Measurements from ENCODE around the gene STK32B.
"Not testable (repeated sequence)": the region's sequence is repeated elsewhere in the genome, so short reads cannot be mapped to it uniquely, and the experiment has no call there.

Gene STK32B

GRCh38 chr4:5052726-5053425, 1.6 kb downstream of the STK32B start:
- H3K27ac ChIP-seq = no peak overlapping the region
- TF ChIP-seq, protein P1, sequence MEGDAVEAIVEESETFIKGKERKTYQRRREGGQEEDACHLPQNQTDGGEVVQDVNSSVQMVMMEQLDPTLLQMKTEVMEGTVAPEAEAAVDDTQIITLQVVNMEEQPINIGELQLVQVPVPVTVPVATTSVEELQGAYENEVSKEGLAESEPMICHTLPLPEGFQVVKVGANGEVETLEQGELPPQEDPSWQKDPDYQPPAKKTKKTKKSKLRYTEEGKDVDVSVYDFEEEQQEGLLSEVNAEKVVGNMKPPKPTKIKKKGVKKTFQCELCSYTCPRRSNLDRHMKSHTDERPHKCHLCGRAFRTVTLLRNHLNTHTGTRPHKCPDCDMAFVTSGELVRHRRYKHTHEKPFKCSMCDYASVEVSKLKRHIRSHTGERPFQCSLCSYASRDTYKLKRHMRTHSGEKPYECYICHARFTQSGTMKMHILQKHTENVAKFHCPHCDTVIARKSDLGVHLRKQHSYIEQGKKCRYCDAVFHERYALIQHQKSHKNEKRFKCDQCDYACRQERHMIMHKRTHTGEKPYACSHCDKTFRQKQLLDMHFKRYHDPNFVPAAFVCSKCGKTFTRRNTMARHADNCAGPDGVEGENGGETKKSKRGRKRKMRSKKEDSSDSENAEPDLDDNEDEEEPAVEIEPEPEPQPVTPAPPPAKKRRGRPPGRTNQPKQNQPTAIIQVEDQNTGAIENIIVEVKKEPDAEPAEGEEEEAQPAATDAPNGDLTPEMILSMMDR (IDR thresholded peaks at IDR 0.05) = no peak
- no peaks in the 10 kb centered on the region for H3K36me3 ChIP-seq
- no peaks in the 10 kb centered on the region for H3K9me3 ChIP-seq
- H3K4me1 ChIP-seq (ENCODE audit: control insufficient read depth in 1 of 2, insufficient read depth in 1 of 2, low read depth in 1 of 2, low read length in 1 of 2) = peaks cover 16 to 19% of the 10 kb centered on the region in 2 experiments
- H3K4me3 ChIP-seq (ENCODE audit: low read depth in 1 of 2, low read length in 1 of 2) = no peak overlapping the region
- peaks cover 48% of the 10 kb centered on the region for H3K27me3 ChIP-seq

DNA sequence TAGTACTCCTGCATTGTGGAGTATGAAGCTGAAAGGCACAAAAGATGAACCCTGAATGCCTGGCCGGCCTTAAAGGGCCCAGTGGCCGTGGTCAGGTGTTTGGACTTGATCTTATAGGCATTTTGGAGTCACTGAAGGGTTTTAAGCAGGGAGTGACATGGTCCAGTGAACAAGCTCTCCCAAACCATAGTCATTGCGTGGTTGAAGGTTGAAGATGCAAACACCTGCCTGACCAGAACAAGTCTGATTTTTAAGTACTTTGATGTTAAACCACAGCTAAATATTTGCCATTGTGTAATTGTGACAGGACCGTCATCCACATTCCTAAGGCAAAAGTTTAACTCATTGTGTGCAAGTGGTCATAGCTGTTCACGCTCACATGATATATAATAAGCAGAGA, 3.3 kb downstream of the STK32B start:
- TF ChIP-seq, protein P1 (IDR thresholded peaks at IDR 0.05) = no peak

DNA sequence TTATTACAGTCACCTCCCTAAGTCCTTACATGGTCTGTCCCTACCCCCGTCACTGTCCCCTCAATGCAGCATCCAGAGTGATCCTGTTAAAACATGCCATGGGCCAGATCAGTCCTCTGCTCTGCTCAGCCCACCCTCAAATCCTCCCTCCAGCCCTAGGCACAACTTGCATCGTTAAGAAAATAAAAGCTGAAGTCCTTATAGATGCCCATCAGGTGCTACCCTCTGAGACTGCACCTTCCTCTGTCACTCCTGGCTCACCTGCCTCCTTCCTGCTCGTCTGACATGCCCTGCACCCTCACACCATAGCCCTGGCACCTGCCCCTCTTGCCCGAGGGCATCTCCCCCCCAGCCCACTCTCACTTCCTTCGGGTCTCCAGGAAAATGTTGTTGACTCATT, 4.1 kb downstream of the STK32B start:
- Histone ChIP-seq H3K4me1 (ENCODE audit: control insufficient read depth in 1 of 2, insufficient read depth in 1 of 2, low read depth in 1 of 2, low read length in 1 of 2) (peaks cover 16 to 19% of the 10 kb centered on the region in 2 experiments), H3K9me3 (no peaks in the 10 kb centered on the region), H3K27me3 (peaks cover 39% of the 10 kb centered on the region), H3K27ac (no peak overlapping the region), H3K36me3 (no peaks in the 10 kb centered on the region), H3K4me3 (ENCODE audit: low read depth in 1 of 2, low read length in 1 of 2) (no peak overlapping the region)
- TF ChIP-seq, protein P1 (IDR thresholded peaks at IDR 0.05) = no peak

More for the DNA sequence above, 3.3 kb downstream of the STK32B start:
- H3K27me3 ChIP-seq = peaks cover 48% of the 10 kb centered on the region
- H3K4me1 ChIP-seq (ENCODE audit: control insufficient read depth in 1 of 2, insufficient read depth in 1 of 2, low read depth in 1 of 2, low read length in 1 of 2) = peaks cover 16 to 19% of the 10 kb centered on the region in 2 experiments
- no peaks in the 10 kb centered on the region for H3K36me3 ChIP-seq
- no peak overlapping the region for H3K4me3 ChIP-seq (ENCODE audit: low read depth in 1 of 2, low read length in 1 of 2)
- no peaks in the 10 kb centered on the region for H3K9me3 ChIP-seq
- no peak overlapping the region for H3K27ac ChIP-seq

- Histone ChIP-seq H3K4me3 (ENCODE audit: low read depth in 1 of 2, low read length in 1 of 2) (no peak overlapping the region), H3K9me3 (no peaks in the 10 kb centered on the region), H3K4me1 (ENCODE audit: control insufficient read depth in 1 of 2, insufficient read depth in 1 of 2, low read depth in 1 of 2, low read length in 1 of 2) (no peaks in the 10 kb centered on the region), H3K36me3 (no peaks in the 10 kb centered on the region), H3K27ac (no peak overlapping the region), H3K27me3 (no peaks in the 10 kb centered on the region)
- TF ChIP-seq, protein P1 (IDR thresholded peaks at IDR 0.05) = no peak
Measured at GRCh38 chr4:5066101-5066500, 14.8 kb downstream of the STK32B start.

GRCh38 chr4:5066968-5067367, 15.7 kb downstream of the STK32B start:
- H3K27ac ChIP-seq; H3K36me3 ChIP-seq; H3K27me3 ChIP-seq; H3K4me3 ChIP-seq (ENCODE audit: low read depth in 1 of 2, low read length in 1 of 2); H3K4me1 ChIP-seq (ENCODE audit: control insufficient read depth in 1 of 2, insufficient read depth in 1 of 2, low read depth in 1 of 2, low read length in 1 of 2); H3K9me3 ChIP-seq: not testable (repeated sequence)

DNA sequence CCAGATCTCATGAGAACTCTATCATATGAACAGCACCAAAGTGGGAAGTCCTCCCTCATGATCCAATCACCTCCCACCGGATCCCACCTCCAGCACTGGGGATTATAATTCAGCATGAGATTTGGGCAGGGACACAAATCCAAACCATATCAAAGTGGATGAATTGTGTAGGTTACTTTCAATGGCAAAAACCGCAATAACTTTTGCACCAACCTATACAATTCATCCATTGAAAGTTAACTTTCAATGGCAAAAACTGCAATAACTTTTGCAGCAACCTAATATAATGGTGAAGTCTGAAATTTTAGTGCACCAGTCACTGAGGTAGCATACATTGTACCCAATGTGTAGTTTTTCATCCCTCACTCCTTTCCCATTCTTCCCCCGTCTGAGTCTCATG, 16.6 kb downstream of the STK32B start:
- Histone ChIP-seq H3K4me1 (ENCODE audit: control insufficient read depth in 1 of 2, insufficient read depth in 1 of 2, low read depth in 1 of 2, low read length in 1 of 2) (no peaks in the 10 kb centered on the region), H3K9me3 (no peaks in the 10 kb centered on the region), H3K36me3 (no peaks in the 10 kb centered on the region), H3K4me3 (ENCODE audit: low read depth in 1 of 2, low read length in 1 of 2) (no peak overlapping the region), H3K27me3 (no peaks in the 10 kb centered on the region), H3K27ac (no peak overlapping the region)
- TF ChIP-seq, protein P1 (IDR thresholded peaks at IDR 0.05) = no peak

Data from neutrophil (primary cell).